Nephron (organoid): ENCODE measurements around the gene TTLL5.

ENCODE experiments used
- H3K27ac Mint-ChIP-seq, 3 experiments: 2 replicates each; pipeline ENCODE4 v1.8.0; 2020; ENCODE audit warnings: mixed read lengths in 3 of 3, mild to moderate bottlenecking in 2 of 3, moderate library complexity in 1 of 3
- H3K27me3 Mint-ChIP-seq: 2 replicates; pipeline ENCODE4 v1.8.0; 2021; ENCODE audit warnings: low read depth, mild to moderate bottlenecking, moderate library complexity, mixed read lengths
- H3K36me3 Mint-ChIP-seq: 2 replicates; pipeline ENCODE4 v1.8.0; 2020; ENCODE audit warnings: low read depth, mixed read lengths
- H3K4me1 Mint-ChIP-seq: 2 replicates; pipeline ENCODE4 v1.8.0; 2020; ENCODE audit warnings: mixed read lengths
- H3K4me3 Mint-ChIP-seq, 3 experiments: 2 replicates each; pipeline ENCODE4 v1.8.0; 2020; ENCODE audit warnings: mild to moderate bottlenecking in 3 of 3, mixed read lengths in 3 of 3, moderate library complexity in 2 of 3
- H3K9me3 Mint-ChIP-seq: 2 replicates; pipeline ENCODE4 v1.8.0; 2020; ENCODE audit warnings: mixed read lengths
- CTCF ChIP-seq, 3 experiments: fragments of 200-600 bp; sonication (generic); IDR thresholded peaks; one replicate each; pipeline ENCODE4 v1.5.0; 2021; ENCODE audit warnings: antibody characterized with exemption in 3 of 3; ENCODE audit not compliant: unreplicated experiment in 3 of 3

Gene TTLL5

GRCh38 chr14:75979648-75980565, 318.9 kb downstream of the TTLL5 start:
- peaks cover 79% of the 10 kb centered on the region for H3K4me1 Mint-ChIP-seq
- peaks cover 5% of the 10 kb centered on the region for H3K36me3 Mint-ChIP-seq
- no peaks in the 10 kb centered on the region for H3K9me3 Mint-ChIP-seq
- H3K27me3 Mint-ChIP-seq = no peaks in the 10 kb centered on the region
- H3K27ac Mint-ChIP-seq = peak overlapping the region; percentile 91 to 96 (median 96)
- peak overlapping the region; percentile 83 to 90 (median 89) for H3K4me3 Mint-ChIP-seq
- no peak for TF ChIP-seq CTCF (IDR thresholded peaks at IDR 0.05; ENCODE audit: unreplicated experiment in 3 of 3)

- Mint-ChIP-seq H3K9me3 (no peaks in the 10 kb centered on the region), H3K36me3 (no peaks in the 10 kb centered on the region), H3K4me1 (peaks cover 80% of the 10 kb centered on the region), H3K4me3 (peak overlapping the region; percentile 83 to 90 (median 89)), H3K27me3 (no peaks in the 10 kb centered on the region), H3K27ac (peak overlapping the region; percentile 91 to 96 (median 96))
- TF ChIP-seq CTCF (IDR thresholded peaks at IDR 0.05; ENCODE audit: unreplicated experiment in 3 of 3) = no peak
Measured at GRCh38 chr14:75980856-75981255, 319.8 kb downstream of the TTLL5 start.

GRCh38 chr14:75981426-75982265, 320.6 kb downstream of the TTLL5 start, which contains the start of gene TGFB3:
TGFB3 (minus strand) TSS chr14:75981995; CDS start chr14:75980893, 1,102 bp downstream.
- peak within 1 kb of the TSS; percentile 83 to 97 (median 92) for H3K4me3 Mint-ChIP-seq
- peaks cover 83% of the 10 kb centered on the region for H3K4me1 Mint-ChIP-seq
- H3K36me3 Mint-ChIP-seq = no peaks in the 10 kb centered on the region
- H3K27me3 Mint-ChIP-seq = no peaks in the 10 kb centered on the region
- H3K9me3 Mint-ChIP-seq = no peaks in the 10 kb centered on the region
- TF ChIP-seq CTCF (IDR thresholded peaks at IDR 0.05; ENCODE audit: unreplicated experiment in 3 of 3) = no peak
- H3K27ac Mint-ChIP-seq = peak within 1 kb of the TSS; percentile 91 to 96 (median 96)

- peak overlapping the region; percentile 83 to 97 (median 92) for H3K4me3 Mint-ChIP-seq
- H3K27me3 Mint-ChIP-seq = no peaks in the 10 kb centered on the region
- TF ChIP-seq CTCF (IDR thresholded peaks at IDR 0.05; ENCODE audit: unreplicated experiment in 3 of 3) = peak; percentile 68 to 75 (median 73)
- no peaks in the 10 kb centered on the region for H3K9me3 Mint-ChIP-seq
- no peaks in the 10 kb centered on the region for H3K36me3 Mint-ChIP-seq
- peaks cover 79% of the 10 kb centered on the region for H3K4me1 Mint-ChIP-seq
- H3K27ac Mint-ChIP-seq = peak overlapping the region; percentile 91 to 96 (median 96)
Measured at GRCh38 chr14:75982266-75983018, 321.4 kb downstream of the TTLL5 start.

GRCh38 chr14:75983019-75983358, 321.9 kb downstream of the TTLL5 start:
- H3K4me1 Mint-ChIP-seq = peaks cover 74% of the 10 kb centered on the region
- peak overlapping the region; percentile 83 to 97 (median 92) for H3K4me3 Mint-ChIP-seq
- no peak for TF ChIP-seq CTCF (IDR thresholded peaks at IDR 0.05; ENCODE audit: unreplicated experiment in 3 of 3)
- no peaks in the 10 kb centered on the region for H3K36me3 Mint-ChIP-seq
- no peaks in the 10 kb centered on the region for H3K9me3 Mint-ChIP-seq
- no peaks in the 10 kb centered on the region for H3K27me3 Mint-ChIP-seq
- H3K27ac Mint-ChIP-seq = peak overlapping the region; percentile 80 to 96 (median 91)
